ENCODE measurements around the gene ACTN1.

Gene ACTN1

DNA sequence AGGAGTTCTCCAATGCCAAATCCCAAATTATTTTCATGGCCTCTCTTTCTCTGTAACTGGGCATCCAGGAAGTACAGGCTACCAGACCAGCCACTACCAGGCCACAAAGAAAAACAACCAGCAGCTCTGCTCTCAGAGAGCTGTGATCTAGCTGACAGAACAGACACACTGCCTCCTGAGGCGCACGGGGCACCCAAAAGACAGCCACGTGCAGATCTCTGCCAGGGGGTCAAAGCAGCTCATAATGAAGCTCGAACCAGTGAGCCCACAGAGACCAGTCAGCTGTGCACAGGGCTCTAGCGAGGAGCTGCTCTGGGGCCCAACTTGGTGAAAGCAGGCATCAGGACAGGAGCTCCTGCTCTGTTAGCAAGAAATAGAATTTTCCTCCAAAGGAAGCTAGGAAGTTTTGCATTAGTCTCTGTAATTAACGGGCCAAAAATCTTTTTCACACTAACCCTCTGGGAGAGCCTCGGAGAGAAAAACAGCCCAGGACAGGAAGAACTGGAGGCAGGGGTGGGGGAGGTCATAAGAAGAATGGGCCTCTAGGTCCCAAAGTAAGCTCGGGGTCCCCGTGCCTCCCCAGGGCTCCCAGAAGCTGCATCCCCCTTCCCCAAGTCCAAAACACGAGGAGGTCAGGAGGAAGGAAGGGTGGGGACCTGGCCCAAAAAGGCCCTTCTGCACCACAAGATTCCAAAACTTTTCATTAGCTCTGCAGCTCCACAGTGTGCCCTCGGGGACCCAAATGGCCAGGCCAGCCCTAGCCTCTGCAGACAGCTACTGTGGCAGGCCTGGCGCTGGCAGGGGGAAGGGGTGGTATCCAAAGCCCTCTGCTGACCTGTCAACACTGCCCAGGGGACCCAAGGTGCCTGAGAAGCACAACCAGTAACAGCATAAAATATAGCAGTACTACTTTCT is 30.2 kb downstream of the ACTN1 start:
- no peak for TF ChIP-seq HDGF (IDR thresholded peaks at IDR 0.05; ENCODE audit: borderline replicate concordance)
- no peak for TF ChIP-seq LEF1 (IDR thresholded peaks at IDR 0.05; ENCODE audit: borderline replicate concordance)
- no peak for TF ChIP-seq FOXA1 (IDR thresholded peaks at IDR 0.05)
- TF ChIP-seq BHLHE40 (IDR thresholded peaks at IDR 0.05; ENCODE audit: borderline replicate concordance): no peak
- no peak for TF ChIP-seq L3MBTL2 (conservative IDR thresholded peaks at IDR 0.05)
- TF ChIP-seq FOXK2 (IDR thresholded peaks at IDR 0.05): no peak
- no peak for TF ChIP-seq ZNF384 (IDR thresholded peaks at IDR 0.05)
- TF ChIP-seq TARDBP (IDR thresholded peaks at IDR 0.05): no peak
- ChIA-PET CTCF (interaction anchor here (0.6 to 1.6 kb wide), 2 partner anchors 29 to 100 kb away, joined by 3 to 5 read pairs; no protein-coding TSS in a partner anchor), POLR2A (interaction anchor here (1.2 to 2.4 kb wide), 2 partner anchors 9 to 29 kb away, joined by 4 to 8 read pairs; no protein-coding TSS in a partner anchor)
- DNase-seq (ENCODE audit: extremely low spot score): no peak

- DNase-seq (ENCODE audit: extremely low spot score): no peak
- no peak for TF ChIP-seq FOXA1 (IDR thresholded peaks at IDR 0.05)
- no peak for TF ChIP-seq ZNF384 (IDR thresholded peaks at IDR 0.05)
- no peak for TF ChIP-seq L3MBTL2 (conservative IDR thresholded peaks at IDR 0.05)
- TF ChIP-seq SUZ12 (IDR thresholded peaks at IDR 0.05): no peak
- TF ChIP-seq PKNOX1 (IDR thresholded peaks at IDR 0.05): no peak
- no peak for TF ChIP-seq ARNT (IDR thresholded peaks at IDR 0.05)
- TF ChIP-seq FOXM1 (IDR thresholded peaks at IDR 0.05; ENCODE audit: borderline replicate concordance): no peak
- no peak for TF ChIP-seq TARDBP (IDR thresholded peaks at IDR 0.05)
- TF ChIP-seq LEF1 (IDR thresholded peaks at IDR 0.05; ENCODE audit: borderline replicate concordance): no peak
- no peak for TF ChIP-seq HDGF (IDR thresholded peaks at IDR 0.05; ENCODE audit: borderline replicate concordance)
- no peak for TF ChIP-seq CTBP1 (IDR thresholded peaks at IDR 0.05; ENCODE audit: borderline replicate concordance)
- TF ChIP-seq ELF4 (IDR thresholded peaks at IDR 0.05): no peak
- no peak for TF ChIP-seq FOXK2 (IDR thresholded peaks at IDR 0.05)
- no peak for TF ChIP-seq SP1 (IDR thresholded peaks at IDR 0.05)
- no peak for TF ChIP-seq BHLHE40 (IDR thresholded peaks at IDR 0.05; ENCODE audit: borderline replicate concordance)
- TF ChIP-seq NFRKB (IDR thresholded peaks at IDR 0.05): no peak
- ChIA-PET CTCF (interaction anchor here (1.6 kb wide), 1 partner anchor 30 kb away, joined by 5 read pairs; no protein-coding TSS in a partner anchor), POLR2A (interaction anchor here (2.4 kb wide), 1 partner anchor 8 kb away, joined by 8 read pairs; no protein-coding TSS in a partner anchor)
Measured at GRCh38 chr14:68947802-68948201, 31.3 kb downstream of the ACTN1 start.

DNA sequence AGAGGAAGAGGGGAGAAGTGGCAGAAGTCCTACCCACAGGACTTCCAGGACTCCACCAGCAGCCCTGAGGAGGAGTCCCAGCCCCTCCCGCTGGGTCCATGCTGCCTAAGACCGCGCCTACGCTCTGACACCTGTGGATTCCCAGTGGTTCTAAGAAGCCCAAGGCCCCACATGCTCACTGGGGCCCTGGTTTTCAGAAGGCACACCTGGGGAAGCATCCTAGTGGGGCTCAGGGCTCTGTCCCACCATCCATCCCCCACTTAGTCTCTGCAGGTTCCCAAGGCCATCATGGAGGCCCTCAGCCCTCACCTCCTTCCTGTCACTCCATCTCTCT is 32.6 kb downstream of the ACTN1 start:
- ChIA-PET CTCF (no interaction called here), POLR2A (no interaction called here)
- no peak for TF ChIP-seq SUZ12 (IDR thresholded peaks at IDR 0.05)
- no peak for TF ChIP-seq L3MBTL2 (conservative IDR thresholded peaks at IDR 0.05)
- no peak for TF ChIP-seq PKNOX1 (IDR thresholded peaks at IDR 0.05)
- DNase-seq (ENCODE audit: extremely low spot score): no peak

DNA sequence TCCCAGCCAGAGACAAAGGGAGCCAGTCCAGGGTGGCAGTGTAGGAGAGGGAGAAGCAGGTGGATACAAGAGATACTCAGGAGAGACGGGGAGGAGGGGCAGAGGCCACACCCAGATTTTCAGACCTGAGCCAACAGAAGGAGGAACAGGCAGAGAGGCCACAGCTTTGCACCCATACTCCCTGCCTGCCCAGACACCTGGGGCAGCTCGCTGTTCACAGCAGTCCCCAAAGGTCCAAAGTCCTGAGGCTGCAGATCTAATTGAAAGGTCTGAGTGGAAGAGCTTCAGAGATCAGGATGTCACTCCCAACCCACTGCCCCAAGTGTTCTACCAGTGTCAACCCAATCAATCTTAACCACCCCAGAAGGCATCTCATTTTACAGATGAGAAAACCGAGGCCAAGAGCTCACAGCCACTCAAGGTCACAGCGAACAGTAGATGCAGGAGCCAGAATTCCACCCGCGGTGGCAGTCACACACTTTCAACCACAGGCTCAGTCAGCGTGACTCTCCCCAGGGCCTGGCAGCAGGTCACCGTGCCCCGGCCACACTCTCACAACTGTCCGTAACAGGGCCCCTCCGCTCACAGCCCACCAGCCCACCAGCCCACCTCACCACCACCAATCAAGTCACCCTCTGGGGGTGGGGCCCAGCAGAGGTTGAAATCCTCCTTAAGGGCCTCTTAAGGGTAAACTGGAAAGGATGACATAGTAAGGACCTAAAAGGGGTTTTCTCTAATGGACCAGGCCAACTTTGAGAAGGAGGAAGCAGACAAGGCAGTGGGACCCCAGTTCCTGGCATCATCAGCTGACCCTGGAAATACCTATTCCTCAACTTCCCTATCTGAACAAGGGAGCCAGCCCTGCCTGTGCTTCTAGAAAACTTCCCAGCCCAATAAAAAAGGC is 33.3 kb downstream of the ACTN1 start:
- POLR2A ChIA-PET: interaction anchor here (0.6 kb wide), 1 partner anchor 22 kb away, joined by 3 read pairs; no protein-coding TSS in a partner anchor
- CTCF ChIA-PET: no interaction called here
- no peak for TF ChIP-seq FOXA1 (IDR thresholded peaks at IDR 0.05)
- no peak for TF ChIP-seq CTBP1 (IDR thresholded peaks at IDR 0.05; ENCODE audit: borderline replicate concordance)
- TF ChIP-seq HDGF (IDR thresholded peaks at IDR 0.05; ENCODE audit: borderline replicate concordance): no peak
- no peak for TF ChIP-seq FOXK2 (IDR thresholded peaks at IDR 0.05)
- no peak for TF ChIP-seq SP1 (IDR thresholded peaks at IDR 0.05)
- no peak for TF ChIP-seq TARDBP (IDR thresholded peaks at IDR 0.05)
- no peak for TF ChIP-seq SUZ12 (IDR thresholded peaks at IDR 0.05)
- no peak for TF ChIP-seq PKNOX1 (IDR thresholded peaks at IDR 0.05)
- no peak for TF ChIP-seq ZNF384 (IDR thresholded peaks at IDR 0.05)
- no peak for DNase-seq (ENCODE audit: extremely low spot score)

GRCh38 chr14:68945190-68945584 is 33.9 kb downstream of the ACTN1 start:
- DNase-seq (ENCODE audit: extremely low spot score): no peak
- TF ChIP-seq ELF4 (IDR thresholded peaks at IDR 0.05) (no peak), HDGF (IDR thresholded peaks at IDR 0.05; ENCODE audit: borderline replicate concordance) (no peak), NFRKB (IDR thresholded peaks at IDR 0.05) (no peak)
- ChIA-PET CTCF (no interaction called here), POLR2A (interaction anchor here (0.6 kb wide), 1 partner anchor 23 kb away, joined by 3 read pairs; no protein-coding TSS in a partner anchor)

DNA sequence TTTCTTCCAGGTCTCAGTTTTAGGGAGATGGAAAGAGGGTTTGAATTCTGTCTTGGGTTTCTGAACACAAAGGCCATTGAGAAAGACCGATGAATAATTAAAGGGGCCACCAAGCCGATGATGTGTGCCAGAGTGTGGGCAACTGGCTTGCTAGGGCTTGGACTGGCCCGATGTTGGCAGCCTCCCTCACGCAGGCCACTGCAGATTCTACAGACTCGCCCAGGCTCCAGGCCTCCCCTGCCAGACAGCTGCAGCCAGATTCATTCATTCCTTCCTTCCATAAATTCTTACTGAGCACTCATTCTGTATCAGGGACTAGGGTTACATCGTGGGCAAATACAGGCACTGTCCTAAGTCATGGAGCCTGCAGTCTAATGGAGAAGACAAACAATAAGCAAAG is 34.9 kb downstream of the ACTN1 start:
- TF ChIP-seq BHLHE40 (IDR thresholded peaks at IDR 0.05; ENCODE audit: borderline replicate concordance) (no peak), FOXK2 (IDR thresholded peaks at IDR 0.05) (no peak), SUZ12 (IDR thresholded peaks at IDR 0.05) (no peak), ELF4 (IDR thresholded peaks at IDR 0.05) (no peak), FOXA1 (IDR thresholded peaks at IDR 0.05) (no peak), TARDBP (IDR thresholded peaks at IDR 0.05) (no peak), LEF1 (IDR thresholded peaks at IDR 0.05; ENCODE audit: borderline replicate concordance) (no peak), ARNT (IDR thresholded peaks at IDR 0.05) (no peak), PKNOX1 (IDR thresholded peaks at IDR 0.05) (no peak), L3MBTL2 (conservative IDR thresholded peaks at IDR 0.05) (no peak), SP1 (IDR thresholded peaks at IDR 0.05) (no peak), FOXM1 (IDR thresholded peaks at IDR 0.05; ENCODE audit: borderline replicate concordance) (no peak), ZNF384 (IDR thresholded peaks at IDR 0.05) (no peak), HDGF (IDR thresholded peaks at IDR 0.05; ENCODE audit: borderline replicate concordance) (no peak), NFRKB (IDR thresholded peaks at IDR 0.05) (no peak), CTBP1 (IDR thresholded peaks at IDR 0.05; ENCODE audit: borderline replicate concordance) (no peak)
- ChIA-PET CTCF (no interaction called here), POLR2A (no interaction called here)
- no peak for DNase-seq (ENCODE audit: extremely low spot score)
